ENCODE results near the gene EMX2. TPM values are rescaled to one million over a fixed set of nuclear protein-coding genes. Genes with fewer than 3 reads are reported as not detected.
"Not testable (repeated sequence)": the region's sequence is repeated elsewhere in the genome, so short reads cannot be mapped to it uniquely, and the experiment has no call there.

EMX2 gene
- total RNA-seq, 1 donor from 2014 or later, result 0.25 TPM

- H3K27me3 ChIP-seq (ENCODE audit: low read depth), result peaks cover 67% of the 10 kb centered on the region
- H3K27ac ChIP-seq (replicated peaks), result no peak overlapping the region
- H3K36me3 ChIP-seq, result no peaks in the 10 kb centered on the region
- no peak for TF ChIP-seq CTCF (IDR thresholded peaks at IDR 0.05; ENCODE audit: borderline replicate concordance)
- no peaks in the 10 kb centered on the region for H3K4me1 ChIP-seq
- no peak overlapping the region for H3K4me3 ChIP-seq
- intact Hi-C loops (cut with micrococcal nuclease), result no loop called here
- no peaks in the 10 kb centered on the region for H3K9me3 ChIP-seq (replicated peaks)
- DNase-seq, result no peak
Measured at GRCh38 chr10:117578490-117578889, 35.9 kb downstream of the EMX2 start.

GRCh38 chr10:117578999-117579590, 36.5 kb downstream of the EMX2 start:
- Histone ChIP-seq H3K4me3 (no peak overlapping the region), H3K27me3 (ENCODE audit: low read depth) (peaks cover 69% of the 10 kb centered on the region), H3K4me1 (no peaks in the 10 kb centered on the region), H3K36me3 (no peaks in the 10 kb centered on the region), H3K9me3 (replicated peaks) (no peaks in the 10 kb centered on the region), H3K27ac (replicated peaks) (no peak overlapping the region)
- TF ChIP-seq CTCF (IDR thresholded peaks at IDR 0.05; ENCODE audit: borderline replicate concordance), result no peak
- DNase-seq, result no peak
- intact Hi-C loops (cut with micrococcal nuclease), result no loop called here

- no peaks in the 10 kb centered on the region for H3K36me3 ChIP-seq
- peaks cover 49% of the 10 kb centered on the region for H3K27me3 ChIP-seq (ENCODE audit: low read depth)
- no peaks in the 10 kb centered on the region for H3K9me3 ChIP-seq (replicated peaks)
- no peak for TF ChIP-seq CTCF (IDR thresholded peaks at IDR 0.05; ENCODE audit: borderline replicate concordance)
- intact Hi-C loops (cut with micrococcal nuclease), result no loop called here
- H3K4me1 ChIP-seq, result no peaks in the 10 kb centered on the region
- no peak overlapping the region for H3K27ac ChIP-seq (replicated peaks)
- DNase-seq, result no peak
- H3K4me3 ChIP-seq, result no peak overlapping the region
Measured at GRCh38 chr10:117581961-117582360, 39.4 kb downstream of the EMX2 start.

- DNase-seq; intact Hi-C loops (cut with micrococcal nuclease); H3K9me3 ChIP-seq (replicated peaks); H3K27ac ChIP-seq (replicated peaks); H3K4me1 ChIP-seq; H3K4me3 ChIP-seq; H3K36me3 ChIP-seq: not testable (repeated sequence)
- peaks cover 55% of the 10 kb centered on the region for H3K27me3 ChIP-seq (ENCODE audit: low read depth)
Measured at GRCh38 chr10:117584831-117585230, 42.3 kb downstream of the EMX2 start.

GRCh38 chr10:117587036-117587435, 44.5 kb downstream of the EMX2 start:
- no peak overlapping the region for H3K4me3 ChIP-seq
- H3K4me1 ChIP-seq, result no peaks in the 10 kb centered on the region
- no peak overlapping the region for H3K27ac ChIP-seq (replicated peaks)
- DNase-seq, result no peak
- no peak for TF ChIP-seq CTCF (IDR thresholded peaks at IDR 0.05; ENCODE audit: borderline replicate concordance)
- peaks cover 64% of the 10 kb centered on the region for H3K27me3 ChIP-seq (ENCODE audit: low read depth)
- intact Hi-C loops (cut with micrococcal nuclease), result no loop called here
- H3K9me3 ChIP-seq (replicated peaks), result no peaks in the 10 kb centered on the region
- no peaks in the 10 kb centered on the region for H3K36me3 ChIP-seq

- no peaks in the 10 kb centered on the region for H3K36me3 ChIP-seq
- intact Hi-C loops (cut with micrococcal nuclease), result no loop called here
- no peak overlapping the region for H3K27ac ChIP-seq (replicated peaks)
- peaks cover 6% of the 10 kb centered on the region for H3K9me3 ChIP-seq (replicated peaks)
- no peak for DNase-seq
- H3K27me3 ChIP-seq (ENCODE audit: low read depth), result peaks cover 61% of the 10 kb centered on the region
- TF ChIP-seq CTCF (IDR thresholded peaks at IDR 0.05; ENCODE audit: borderline replicate concordance), result no peak
- H3K4me1 ChIP-seq, result no peaks in the 10 kb centered on the region
- no peak overlapping the region for H3K4me3 ChIP-seq
Measured at GRCh38 chr10:117590101-117590875, 47.7 kb downstream of the EMX2 start.

All from left ventricle myocardium inferior (tissue), 1 donor.